Osteoblast (primary cell): ENCODE data around the gene BRAT1. TPM values are rescaled to one million over a fixed set of nuclear protein-coding genes. Genes with fewer than 3 reads are reported as not detected.

Experiments
- DNase-seq: peaks from one replicate; pipeline ENCODE4 v3.0.0; 2011; ENCODE audit warnings: low spot score, mixed read lengths; ENCODE audit not compliant: insufficient read length; ENCODE audit errors: missing footprints
- H2AFZ ChIP-seq: 2 replicates; pipeline ENCODE4 v1.6.0; 2011; ENCODE audit warnings: mild to moderate bottlenecking, low read length
- H3K27ac ChIP-seq: 2 replicates; pipeline ENCODE4 v1.5.1; 2011; ENCODE audit warnings: mild to moderate bottlenecking, low read depth, low read length, moderate library complexity
- H3K27me3 ChIP-seq: 2 replicates; pipeline ENCODE4 v1.6.0; 2012; ENCODE audit warnings: mild to moderate bottlenecking, control low read depth, inconsistent platforms, low read length, moderate library complexity; ENCODE audit not compliant: insufficient read depth
- H3K36me3 ChIP-seq: 2 replicates; pipeline ENCODE4 v1.5.1; 2011; ENCODE audit warnings: mild to moderate bottlenecking, low read length, control low read depth, moderate library complexity; ENCODE audit not compliant: insufficient read depth
- H3K4me1 ChIP-seq: 2 replicates; pipeline ENCODE4 v1.5.1; 2011; ENCODE audit warnings: mild to moderate bottlenecking, low read length, control low read depth, moderate library complexity; ENCODE audit not compliant: insufficient read depth
- H3K4me2 ChIP-seq: 2 replicates; pipeline ENCODE4 v1.6.0; 2011; ENCODE audit warnings: mild to moderate bottlenecking, low read length; ENCODE audit not compliant: insufficient read depth
- H3K4me3 ChIP-seq: fragments of 200-600 bp; sonication (generic); 3 replicates; pipeline ENCODE4 v1.5.1; 2012; ENCODE audit warnings: mild to moderate bottlenecking, low read length, inconsistent platforms; ENCODE audit not compliant: insufficient read depth
- H3K79me2 ChIP-seq: 2 replicates; pipeline ENCODE4 v1.6.0; 2012; ENCODE audit warnings: mild to moderate bottlenecking, low read length, control low read depth, inconsistent platforms; ENCODE audit not compliant: insufficient read depth
- H3K9me3 ChIP-seq: 2 replicates; pipeline ENCODE4 v1.5.1; 2011; ENCODE audit warnings: low read depth, low read length, control low read depth
- H4K20me1 ChIP-seq: 2 replicates; pipeline ENCODE4 v1.6.0; 2012; ENCODE audit warnings: mild to moderate bottlenecking, low read length, control low read depth; ENCODE audit not compliant: insufficient read depth
- CTCF ChIP-seq: IDR thresholded peaks from 2 replicates; pipeline ENCODE4 v1.5.1; 2011; ENCODE audit warnings: mild to moderate bottlenecking, low read depth, low read length, moderate library complexity; ENCODE audit errors: extremely low read depth
- total RNA-seq: library from RNA; depleted of rRNA; stranded (reverse); fragments of >200 nt; gene quantifications from 2 replicates; pipeline ENCODE4 v1.2.3, GENCODE V29; 2012

The BRAT1 gene
- total RNA-seq, 1 donor = 28.2 TPM

GRCh38 chr7:2529161-2530070 lies 25.9 kb downstream of the BRAT1 start:
- no peak for TF ChIP-seq CTCF
- DNase-seq = peak; percentile 99
- Histone ChIP-seq H3K9me3 (no peaks in the 10 kb centered on the region), H3K4me3 (peak overlapping the region; percentile 16), H3K4me2 (peak overlapping the region; percentile 28), H3K27ac (peak overlapping the region; percentile 45), H2AFZ (no peak overlapping the region), H3K27me3 (no peaks in the 10 kb centered on the region), H3K4me1 (peaks cover 38% of the 10 kb centered on the region), H4K20me1 (peaks cover 35% of the 10 kb centered on the region), H3K79me2 (peaks cover under 1% of the 10 kb centered on the region), H3K36me3 (peaks cover 22% of the 10 kb centered on the region)

GRCh38 chr7:2528481-2529095 lies 26.7 kb downstream of the BRAT1 start:
- Histone ChIP-seq H2AFZ (no peak overlapping the region), H3K4me2 (no peak overlapping the region), H3K9me3 (no peaks in the 10 kb centered on the region), H3K4me3 (no peak overlapping the region), H3K36me3 (peaks cover 22% of the 10 kb centered on the region), H3K4me1 (peaks cover 44% of the 10 kb centered on the region), H3K27me3 (no peaks in the 10 kb centered on the region), H3K27ac (no peak overlapping the region), H4K20me1 (peaks cover 40% of the 10 kb centered on the region), H3K79me2 (peaks cover 6% of the 10 kb centered on the region)
- no peak for TF ChIP-seq CTCF
- DNase-seq = no peak

- Histone ChIP-seq H3K79me2 (peaks cover 10% of the 10 kb centered on the region), H3K27me3 (no peaks in the 10 kb centered on the region), H3K4me2 (peak overlapping the region; percentile 1), H3K4me1 (peaks cover 52% of the 10 kb centered on the region), H3K4me3 (no peak overlapping the region), H3K36me3 (peaks cover 22% of the 10 kb centered on the region), H3K27ac (no peak overlapping the region), H2AFZ (no peak overlapping the region), H4K20me1 (peaks cover 46% of the 10 kb centered on the region), H3K9me3 (no peaks in the 10 kb centered on the region)
- DNase-seq = peak; percentile 100
- TF ChIP-seq CTCF = no peak
These were observed 27.5 kb downstream of the BRAT1 start for GRCh38 chr7:2527505-2528467.
